NCI-H774 (cell line): ENCODE data around the gene CNOT4.
A peak's percentile ranks its signal among the peaks of the same experiment; 100 is the strongest.
"Not testable (repeated sequence)": the region's sequence is repeated elsewhere in the genome, so short reads cannot be mapped to it uniquely, and the experiment has no call there.

Source experiments
- DNase-seq: peaks from one replicate; lab custom pipeline; 2025; lab: John Stamatoyannopoulos, UW

The CNOT4 gene

DNA sequence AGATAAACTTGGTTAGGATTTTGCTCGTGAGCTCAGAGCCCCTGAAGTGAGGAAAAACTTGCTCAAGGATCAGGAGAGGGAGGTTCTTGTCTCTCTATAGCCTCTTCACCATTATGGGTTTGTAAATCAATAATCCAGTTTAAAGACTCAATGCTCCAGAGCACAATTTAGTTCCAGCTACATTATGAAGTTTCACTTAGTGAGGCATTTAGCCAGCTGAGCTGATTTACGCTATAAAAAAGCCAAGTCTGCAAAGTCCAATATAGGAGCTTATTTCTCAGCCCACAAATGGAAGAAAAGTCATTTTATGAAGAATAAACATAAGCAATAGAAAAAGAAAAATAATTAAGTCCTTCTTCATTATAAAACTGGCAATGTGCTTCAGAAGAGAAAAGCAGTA is 145.7 kb downstream of the CNOT4 start:
- no peak for DNase-seq

- DNase-seq = no peak
These were observed 147.0 kb downstream of the CNOT4 start for GRCh38 chr7:135362871-135363270.

DNA sequence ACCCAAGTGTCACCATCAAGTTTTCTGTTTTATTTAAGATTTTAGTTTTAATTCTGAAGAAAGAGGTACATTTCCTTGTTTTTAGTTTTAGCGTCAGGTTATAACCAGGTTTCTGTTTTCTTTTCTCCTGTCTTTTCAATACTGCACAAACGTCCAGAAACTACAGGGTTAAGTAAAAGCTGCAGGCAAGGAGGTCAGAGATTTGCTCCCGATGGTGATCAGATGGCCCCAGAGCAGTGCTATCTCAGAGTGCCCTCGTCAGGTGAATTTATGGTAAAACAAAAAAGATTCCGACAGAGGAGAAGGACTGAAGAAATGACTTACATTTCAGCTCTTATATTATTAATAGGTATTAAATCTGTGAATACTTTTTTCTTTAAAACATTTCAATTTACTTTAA is 148.1 kb downstream of the CNOT4 start:
- DNase-seq = no peak

DNA sequence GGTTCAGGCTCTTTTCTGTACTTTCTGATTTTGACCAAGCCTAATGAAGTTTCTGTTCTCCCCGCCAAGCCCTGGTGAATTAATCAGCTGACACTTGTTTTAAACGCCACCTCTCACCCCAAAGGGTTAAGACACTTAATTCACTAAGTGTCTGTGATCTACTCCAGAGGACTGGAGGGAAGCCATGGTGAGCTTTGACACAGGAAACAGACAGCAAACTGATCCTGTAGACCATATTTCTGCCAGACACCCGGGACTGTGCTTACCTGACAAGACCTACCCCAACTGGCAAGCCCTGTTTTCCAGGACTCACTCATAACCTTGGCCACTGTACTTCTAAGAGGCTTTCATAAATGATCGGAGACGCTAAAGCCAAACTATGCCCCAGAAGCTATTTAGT is 150.3 kb downstream of the CNOT4 start:
- no peak for DNase-seq

- no peak for DNase-seq
These were observed 154.4 kb downstream of the CNOT4 start for GRCh38 chr7:135355377-135356048.

GRCh38 chr7:135353832-135354231 is 156.1 kb downstream of the CNOT4 start:
- no peak for DNase-seq

DNA sequence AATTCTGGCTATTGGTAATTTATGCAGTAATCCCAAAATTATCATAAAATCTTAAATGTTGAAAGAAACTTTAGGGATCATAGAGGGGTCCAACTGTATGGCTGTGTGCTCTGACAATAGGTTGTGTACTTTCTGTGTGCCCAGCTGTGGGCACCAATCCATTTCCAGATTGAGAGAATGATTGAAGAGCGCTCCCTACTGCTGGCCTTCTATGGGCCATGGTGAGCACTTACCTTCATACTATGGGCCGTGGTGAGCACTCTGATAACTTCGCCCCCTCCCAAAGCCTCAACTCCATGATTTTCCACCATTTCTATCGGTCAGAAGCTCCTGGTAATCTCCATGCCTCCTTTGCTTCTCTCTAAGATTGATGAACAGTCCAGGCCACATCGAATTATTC is 157.6 kb downstream of the CNOT4 start:
- DNase-seq = no peak

DNA sequence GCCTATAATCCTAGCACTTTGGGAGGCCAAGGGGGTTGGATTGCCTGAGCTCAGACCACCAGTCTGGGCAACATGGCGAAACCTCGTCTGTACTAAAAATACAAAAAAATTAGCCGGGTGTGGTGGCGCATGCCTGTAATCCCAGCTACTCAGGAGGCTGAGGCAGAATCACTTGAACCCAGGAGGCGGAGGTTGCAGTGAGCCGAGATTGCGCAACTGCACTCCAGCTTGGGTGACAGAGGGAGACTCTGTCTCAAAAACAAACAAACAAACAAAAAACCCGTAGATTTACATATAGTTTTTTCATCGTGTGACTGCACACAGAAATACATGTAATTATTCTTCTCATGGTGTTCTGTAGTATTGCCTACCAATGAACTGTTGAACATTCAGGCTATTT is 158.8 kb downstream of the CNOT4 start:
- not testable (repeated sequence) for DNase-seq

GRCh38 chr7:135349746-135350145 is 160.2 kb downstream of the CNOT4 start:
- no peak for DNase-seq

GRCh38 chr7:135348493-135348892 is 161.4 kb downstream of the CNOT4 start:
- no peak for DNase-seq

DNA sequence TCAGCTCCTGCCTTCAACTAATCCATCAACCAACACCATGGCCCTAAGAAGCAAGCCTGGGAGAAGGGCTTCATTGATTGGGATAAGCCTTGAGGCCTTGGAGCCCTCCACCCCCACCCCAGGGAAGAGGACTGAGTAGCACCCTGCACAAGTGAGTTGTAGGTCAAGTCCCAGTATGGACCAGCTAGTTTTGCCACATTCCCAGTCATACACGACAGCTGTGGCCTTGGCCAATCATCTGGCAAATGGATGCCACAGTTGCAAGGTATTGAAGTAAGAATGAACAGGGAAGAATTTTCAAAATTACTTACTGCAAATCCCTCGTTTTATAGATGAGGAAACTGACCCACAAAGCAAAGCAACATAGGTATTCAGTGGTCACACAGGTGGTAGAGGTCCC is 166.5 kb downstream of the CNOT4 start:
- no peak for DNase-seq

- DNase-seq = no peak
These were observed 167.0 kb downstream of the CNOT4 start for GRCh38 chr7:135342887-135343286.

- no peak for DNase-seq
These were observed 168.9 kb downstream of the CNOT4 start for GRCh38 chr7:135341049-135341448.

GRCh38 chr7:135337977-135338550 is 171.8 kb downstream of the CNOT4 start:
- DNase-seq = no peak

- no peak for DNase-seq
These were observed 172.4 kb downstream of the CNOT4 start for GRCh38 chr7:135337506-135337905.

DNA sequence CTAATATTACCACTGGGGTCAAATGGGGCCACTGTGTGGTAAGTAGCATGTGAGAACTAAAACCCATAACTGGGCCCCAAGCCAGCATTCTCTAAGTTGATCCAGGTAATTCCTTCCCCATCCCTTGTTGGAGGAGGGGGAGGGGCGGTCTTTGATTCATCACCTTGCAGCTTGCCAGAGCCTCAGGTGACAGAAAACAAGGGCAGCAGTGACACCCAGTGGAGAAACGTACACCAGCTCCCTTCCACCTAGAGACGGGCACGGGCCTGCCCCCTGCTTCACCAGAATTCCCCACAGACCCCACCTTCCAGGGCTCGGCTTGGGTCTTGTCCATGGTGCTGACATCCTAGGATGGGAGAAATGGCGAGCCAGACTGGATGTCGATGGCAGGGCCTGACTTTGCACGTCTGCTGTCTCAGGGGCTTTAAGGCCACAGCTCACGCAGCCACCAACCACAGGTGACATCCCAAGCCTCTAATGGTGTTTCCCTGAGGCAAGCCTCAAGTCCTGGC is 174.2 kb downstream of the CNOT4 start:
- peak; percentile 85 for DNase-seq

DNA sequence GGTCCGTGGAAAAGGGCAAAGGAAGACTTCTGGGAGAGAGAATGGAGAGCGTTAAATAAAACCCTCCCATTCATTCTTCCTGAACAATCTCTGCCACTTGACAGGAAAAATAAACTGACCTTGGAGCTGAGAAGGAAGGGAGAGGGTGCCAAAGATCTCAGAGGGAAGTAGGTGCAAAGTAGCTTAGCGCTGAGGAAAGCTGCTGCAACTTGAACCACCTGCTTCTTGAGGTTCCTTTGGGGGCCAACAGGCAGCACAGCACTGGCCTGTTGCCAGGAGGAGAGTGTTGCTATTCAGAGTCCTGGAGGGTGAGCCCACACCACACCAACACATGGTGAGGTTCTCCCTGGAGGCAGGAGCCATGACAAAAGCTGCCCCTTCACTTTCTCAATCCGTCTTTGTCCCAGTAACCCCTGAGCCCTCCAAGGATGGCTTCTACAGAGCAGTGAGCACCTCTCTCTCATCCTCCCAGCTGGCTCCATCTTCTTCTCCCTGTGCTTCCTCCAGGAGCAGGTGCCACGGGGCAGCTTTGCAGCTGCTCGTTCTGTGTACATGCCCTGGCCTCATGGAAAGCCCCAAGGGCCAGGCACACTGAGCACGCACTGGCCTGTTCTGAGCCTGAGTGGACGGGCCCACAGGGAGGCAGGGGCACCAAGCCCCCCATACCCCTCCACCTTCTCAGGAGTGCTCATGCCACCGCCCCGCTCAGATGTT is 174.9 kb downstream of the CNOT4 start:
- peak; percentile 33 for DNase-seq

- no peak for DNase-seq
These were observed 176.0 kb downstream of the CNOT4 start for GRCh38 chr7:135333946-135334345.

DNA sequence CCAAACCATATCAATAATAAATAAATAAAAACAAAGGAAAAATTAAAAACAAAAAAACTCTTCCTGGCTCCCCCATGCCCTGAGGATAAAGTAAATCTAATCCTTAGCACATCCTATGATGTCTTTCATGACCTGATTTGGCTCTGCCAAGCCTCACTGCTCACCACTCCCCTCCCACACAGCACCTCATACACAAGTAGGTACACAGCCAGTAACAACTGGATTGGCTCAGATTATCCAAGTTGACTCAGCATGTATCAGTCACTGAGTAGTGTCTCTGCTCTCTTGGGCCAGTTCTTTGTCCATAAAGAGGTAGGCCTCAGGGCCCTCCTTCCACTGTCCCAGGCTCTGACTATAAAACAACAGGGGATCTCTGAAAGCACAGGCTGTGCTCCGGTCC is 176.7 kb downstream of the CNOT4 start:
- DNase-seq = peak; percentile 27

DNA sequence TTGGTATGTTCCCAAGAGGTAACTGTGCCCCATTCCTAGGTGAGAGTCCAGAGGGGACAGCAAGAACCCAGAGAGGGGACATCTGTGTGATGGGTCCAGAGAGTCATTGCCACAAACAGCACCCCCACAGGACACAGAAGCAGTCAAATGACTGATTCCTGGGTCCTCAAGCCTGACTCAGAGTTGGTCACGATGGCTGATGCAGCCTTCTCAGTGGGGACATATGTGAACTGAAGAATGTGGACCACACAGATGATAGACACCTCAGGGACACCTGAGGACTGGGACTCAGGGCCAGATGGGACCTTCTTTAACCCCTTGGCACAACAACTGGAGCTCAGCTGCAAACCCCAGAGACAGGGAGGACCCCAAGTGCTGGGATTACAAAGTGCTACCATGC is 179.8 kb downstream of the CNOT4 start:
- no peak for DNase-seq

DNA sequence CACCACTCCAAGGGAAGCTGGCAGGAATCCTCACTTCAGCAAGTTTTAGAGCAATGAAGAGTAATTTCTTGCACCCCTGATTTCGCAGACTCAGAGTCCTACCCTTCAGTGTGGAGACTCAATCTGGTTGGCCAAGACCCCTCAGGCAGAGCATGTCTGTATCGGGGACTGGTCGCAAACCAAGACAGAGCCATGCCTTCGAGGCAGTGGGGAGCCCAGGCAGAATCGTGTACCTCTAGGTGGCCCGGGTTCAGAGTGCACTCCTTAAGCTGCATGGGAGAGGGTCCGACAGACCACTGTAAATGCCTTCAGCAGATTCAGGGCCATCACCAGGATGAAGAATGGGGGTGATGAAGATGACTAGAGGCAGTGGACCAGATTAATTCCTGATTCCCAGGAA is 181.4 kb downstream of the CNOT4 start:
- no peak for DNase-seq

GRCh38 chr7:135328053-135328452 is 181.8 kb downstream of the CNOT4 start:
- no peak for DNase-seq

DNA sequence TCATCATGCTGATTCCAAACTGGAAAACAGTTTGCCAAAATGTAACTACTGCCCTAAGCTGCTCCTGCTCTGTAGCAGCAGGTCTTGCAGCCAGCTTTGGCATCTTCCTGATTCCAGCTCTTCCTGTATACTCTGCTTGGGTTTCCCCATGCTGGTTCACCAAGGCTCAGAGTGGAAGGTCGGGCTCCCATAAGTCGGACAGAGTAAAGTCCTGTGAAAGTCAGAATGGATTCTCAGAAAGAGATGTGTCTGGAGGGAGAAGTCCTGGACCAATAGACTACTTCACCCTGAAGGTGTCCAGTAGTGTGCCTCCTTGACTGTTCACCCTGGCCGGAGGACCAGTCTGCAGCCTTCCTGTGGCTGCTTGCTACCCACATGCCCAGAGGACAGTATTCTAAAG is 182.4 kb downstream of the CNOT4 start:
- no peak for DNase-seq
